ENCODE results near the gene NEDD4L.
"Not testable (repeated sequence)": the region's sequence is repeated elsewhere in the genome, so short reads cannot be mapped to it uniquely, and the experiment has no call there.

The NEDD4L gene

DNA sequence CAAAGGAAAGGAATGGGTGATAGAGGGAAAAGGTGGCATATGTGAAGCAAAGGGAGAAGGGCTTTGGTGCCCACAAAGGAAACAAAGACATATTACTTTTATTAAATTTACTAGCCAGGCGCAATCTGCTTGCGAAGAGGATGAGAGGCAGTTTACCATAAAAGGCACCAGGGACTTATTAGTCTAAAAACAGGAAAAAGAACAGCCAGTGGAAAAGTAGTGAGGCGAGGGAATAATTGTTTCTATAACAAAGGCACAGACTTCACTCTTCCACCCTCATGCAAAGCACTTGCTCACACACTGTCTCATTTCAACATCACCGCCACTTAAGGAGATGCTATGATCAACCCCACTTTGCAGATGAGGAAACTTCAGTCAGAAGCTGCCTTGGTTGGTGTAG, 374.3 kb downstream of the NEDD4L start:
- DNase-seq (ENCODE audit: low read depth), result no peak

DNA sequence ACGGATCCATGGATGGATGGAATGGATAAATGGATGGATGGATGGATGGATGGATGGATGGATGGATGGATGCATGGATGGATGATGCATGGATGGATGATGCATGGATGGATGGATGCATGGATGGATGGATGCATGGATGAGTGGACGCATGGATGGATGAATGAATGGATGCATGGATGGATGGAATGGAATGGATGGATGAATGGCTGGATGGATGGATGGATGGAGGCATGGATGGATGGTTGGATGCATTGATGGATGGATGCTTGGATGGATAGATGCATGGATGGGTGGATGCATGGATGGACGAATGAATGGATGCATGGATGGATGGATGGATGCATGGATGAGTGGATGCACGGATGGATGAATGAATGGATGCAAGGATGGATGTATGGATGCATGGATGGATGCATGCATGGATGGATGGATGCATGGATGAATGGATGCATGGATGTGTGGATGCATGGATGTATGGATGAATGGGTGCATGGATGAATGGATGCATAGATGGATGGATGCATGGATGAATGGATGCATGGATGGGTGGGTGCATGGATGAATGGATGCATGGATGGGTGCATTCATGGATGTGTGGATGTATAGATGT, 375.7 kb downstream of the NEDD4L start:
- DNase-seq (ENCODE audit: low read depth), result no peak

DNA sequence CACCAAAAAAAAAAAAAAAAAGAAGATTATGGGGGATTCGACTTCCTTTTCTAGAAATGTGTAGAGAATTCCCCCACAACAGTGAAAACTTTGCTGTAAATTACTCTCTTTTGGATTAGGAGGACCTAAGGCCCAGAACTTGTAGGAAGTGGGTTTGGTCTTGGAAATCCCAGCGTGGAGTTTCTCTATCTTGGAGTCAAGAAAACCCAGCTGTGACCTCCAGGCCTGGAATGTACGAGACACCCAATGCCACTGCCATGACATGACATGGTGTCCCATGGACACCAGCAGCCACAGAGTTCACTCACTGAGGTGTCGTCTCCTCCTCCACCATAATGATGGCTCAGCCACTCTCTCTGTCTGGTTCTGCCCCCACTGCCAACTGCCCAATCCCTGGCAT, 382.6 kb downstream of the NEDD4L start:
- DNase-seq (ENCODE audit: low read depth), result no peak

DNA sequence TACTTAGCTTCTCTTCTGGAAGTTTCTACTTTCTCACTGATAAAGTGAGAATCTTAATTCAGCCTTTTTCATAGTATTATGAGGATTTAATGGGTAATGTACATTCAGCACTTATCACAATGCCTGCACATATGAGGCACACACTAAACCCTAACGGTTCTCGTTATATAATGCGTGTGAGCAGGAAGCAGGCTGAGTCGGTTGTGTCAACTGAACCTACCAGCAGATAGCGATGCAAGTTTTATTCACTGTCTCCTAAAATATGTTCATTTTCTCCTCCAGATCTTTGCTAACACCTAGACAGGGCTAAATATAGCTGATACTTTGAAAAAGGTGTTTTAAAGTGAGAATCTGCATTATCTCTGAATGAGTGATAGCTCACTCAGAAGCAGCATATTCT, 383.3 kb downstream of the NEDD4L start:
- no peak for DNase-seq (ENCODE audit: low read depth)

DNA sequence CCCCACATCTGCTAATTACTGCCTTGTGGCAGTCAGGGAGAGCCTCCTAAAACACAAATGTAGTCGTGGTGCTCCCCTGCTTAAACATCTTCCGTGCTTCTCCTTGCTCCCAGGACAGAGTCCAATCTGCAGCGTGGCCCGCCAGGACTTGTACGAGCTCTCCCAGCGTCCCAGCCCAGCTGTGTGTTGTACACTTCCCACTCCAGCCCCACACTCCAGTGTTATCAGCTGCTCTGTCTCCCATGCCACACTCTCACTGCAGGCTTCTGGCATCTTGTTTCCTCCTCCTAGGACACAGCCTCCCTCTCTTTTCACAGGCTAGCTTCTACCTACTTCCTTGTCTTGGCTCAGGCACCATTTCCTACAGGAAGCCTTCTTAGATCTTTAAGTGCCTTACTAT, 385.4 kb downstream of the NEDD4L start:
- no peak for DNase-seq (ENCODE audit: low read depth)

DNA sequence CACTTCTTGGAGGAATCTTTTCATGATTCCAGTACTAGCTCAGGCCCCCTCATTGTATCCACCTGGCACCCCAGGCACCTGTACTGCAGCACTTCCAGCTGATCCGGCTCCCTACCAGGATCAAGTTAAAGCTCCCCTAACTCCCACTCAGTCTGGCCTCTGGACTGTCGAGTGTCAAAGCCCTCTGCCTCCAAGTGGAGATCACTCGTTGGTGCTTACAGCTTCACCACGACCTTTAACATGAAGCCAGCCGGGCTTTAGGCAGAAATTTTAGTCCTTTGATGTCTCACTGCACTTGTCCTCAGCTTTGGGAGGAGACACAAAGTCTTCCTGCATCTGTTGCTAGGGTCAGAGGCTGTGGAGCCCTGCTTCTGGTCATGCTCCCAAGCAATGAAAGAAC, 387.2 kb downstream of the NEDD4L start:
- no peak for DNase-seq (ENCODE audit: low read depth)

DNA sequence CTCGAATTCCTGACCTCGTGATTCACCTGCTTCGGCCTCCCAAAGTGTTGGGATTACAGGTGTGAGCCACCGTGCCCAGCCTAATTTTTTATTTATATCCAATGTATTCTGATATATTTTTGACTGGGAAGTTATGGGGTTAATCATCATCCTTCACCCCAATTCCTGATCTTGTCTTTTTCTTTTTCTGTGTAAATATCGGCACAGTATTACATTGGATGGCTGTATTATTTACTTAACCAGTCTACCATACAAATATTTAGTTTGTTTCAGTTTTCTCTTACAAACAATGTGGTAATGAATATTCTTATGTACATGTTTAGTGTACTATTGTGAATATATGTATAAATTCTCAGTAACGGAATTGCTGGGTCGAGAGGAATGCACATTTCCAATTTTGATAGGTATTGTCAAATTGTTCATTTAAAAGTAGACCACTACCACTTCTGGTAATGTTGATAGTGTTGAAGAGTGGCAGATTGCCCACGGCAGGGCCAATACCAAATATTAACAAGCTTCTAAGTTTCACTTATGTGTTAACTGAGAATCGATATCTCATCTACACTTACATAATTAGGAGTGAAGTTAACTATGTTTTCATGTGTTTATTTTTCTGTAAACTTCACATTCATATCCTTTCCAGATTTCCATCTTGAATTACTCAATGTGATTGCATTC, 388.2 kb downstream of the NEDD4L start:
- no peak for DNase-seq (ENCODE audit: low read depth)

DNA sequence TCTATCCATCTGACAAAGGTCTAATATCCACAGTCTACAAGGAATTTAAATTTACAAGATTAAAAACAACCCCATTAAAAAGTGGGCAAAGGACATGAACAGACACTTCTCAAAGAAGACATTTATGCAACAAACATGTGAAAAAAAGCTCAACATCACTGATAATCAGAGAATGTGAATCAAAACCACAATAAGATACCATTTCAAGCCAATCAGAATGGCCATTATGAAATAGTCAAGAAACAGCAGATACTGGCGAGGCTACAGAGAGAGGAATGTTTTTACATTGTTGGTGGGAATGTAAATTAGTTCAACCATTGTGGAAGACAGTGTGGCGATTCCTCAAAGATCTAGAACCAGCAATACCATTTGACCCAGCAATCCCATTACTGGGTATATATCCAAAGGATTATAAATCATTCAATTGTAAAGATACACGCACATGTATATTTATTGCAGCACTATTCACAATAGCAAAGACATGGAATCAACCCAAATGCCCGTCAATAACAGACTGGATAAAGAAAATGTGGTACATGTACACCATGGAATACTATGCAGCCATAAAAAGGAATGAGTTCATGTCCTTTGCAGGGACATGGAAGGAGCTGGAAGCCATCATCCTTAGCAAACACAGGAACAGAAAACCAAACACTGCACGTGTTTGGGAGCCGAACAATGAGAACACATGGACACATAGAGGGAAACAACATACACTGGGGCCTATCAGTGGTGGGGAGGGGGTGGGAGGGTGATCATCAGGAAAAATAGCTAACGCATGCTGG, 391.4 kb downstream of the NEDD4L start:
- DNase-seq (ENCODE audit: low read depth), result not testable (repeated sequence)

DNA sequence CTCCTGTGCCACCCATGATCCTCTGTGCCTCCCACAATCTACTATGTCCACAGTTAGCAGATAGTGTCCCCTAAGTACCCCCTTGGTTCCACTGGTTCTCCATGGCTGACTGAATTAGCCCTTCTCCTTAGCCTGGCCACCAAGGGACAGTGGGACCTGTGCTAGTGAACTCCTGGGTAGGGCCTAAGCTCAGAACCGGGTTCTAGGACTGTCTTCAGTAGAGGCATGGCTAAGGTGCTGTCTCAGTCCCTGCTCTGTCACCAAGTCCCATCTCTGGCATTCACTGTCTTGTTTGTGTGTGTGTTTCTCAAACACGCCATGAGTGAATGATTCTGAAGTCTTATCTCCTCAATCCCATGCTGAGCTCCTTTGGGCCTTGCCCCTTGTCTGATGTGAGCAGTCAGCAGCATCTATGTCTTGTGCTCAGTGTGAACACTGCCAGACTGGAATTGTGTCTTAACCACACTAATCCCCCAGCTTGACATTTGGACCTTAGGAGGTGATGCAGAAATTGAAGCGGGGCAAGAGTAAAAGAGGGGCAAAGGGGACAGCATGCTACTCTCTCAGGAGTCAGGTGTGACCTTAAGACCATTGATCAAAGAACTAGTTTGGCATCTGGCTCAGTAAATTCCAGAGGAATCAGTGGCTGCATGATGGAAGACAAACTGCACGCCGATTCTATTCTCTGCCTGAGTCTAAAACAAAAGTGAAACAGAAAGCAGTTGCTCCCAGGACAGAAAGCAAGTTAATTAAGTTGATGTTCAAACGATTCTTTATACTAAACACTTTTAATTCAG, 394.3 kb downstream of the NEDD4L start:
- no peak for DNase-seq (ENCODE audit: low read depth)

DNA sequence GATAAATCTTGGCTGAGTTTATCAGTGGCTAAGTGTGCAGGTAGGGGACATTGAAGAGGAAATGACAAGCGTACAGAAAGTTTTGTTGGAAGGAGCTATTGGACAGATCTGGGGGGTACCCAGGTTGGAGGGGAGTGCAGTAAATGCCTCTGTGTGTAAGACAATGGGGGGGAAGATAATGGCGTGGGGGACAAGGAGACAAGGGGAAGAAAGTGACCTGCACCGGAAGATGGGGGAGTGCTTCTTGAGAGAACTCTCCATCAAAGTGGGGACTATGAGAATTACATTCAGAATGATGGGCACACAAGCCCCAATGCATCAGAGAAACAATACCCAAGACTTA, 394.9 kb downstream of the NEDD4L start:
- no peak for DNase-seq (ENCODE audit: low read depth)

DNA sequence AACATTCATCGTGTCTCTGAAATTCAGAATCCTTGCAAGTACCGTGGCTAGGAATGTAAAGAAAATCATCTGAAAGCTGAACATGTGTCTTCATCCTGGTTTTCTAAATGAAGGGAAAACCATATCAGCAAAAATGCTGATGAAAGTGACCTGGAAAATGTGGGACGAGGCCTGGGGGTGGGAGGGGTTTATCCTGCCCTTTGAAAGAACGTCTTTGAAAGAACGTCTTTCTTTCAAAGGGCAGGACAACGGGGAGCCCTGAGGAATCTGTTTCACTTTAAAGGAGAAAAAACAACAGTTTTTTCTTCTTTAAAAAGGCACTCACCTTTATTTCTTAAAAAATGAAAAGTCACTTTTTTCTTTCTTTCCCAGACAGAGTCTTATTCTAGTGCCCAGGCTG, 399.6 kb downstream of the NEDD4L start:
- DNase-seq (ENCODE audit: low read depth), result no peak

DNA sequence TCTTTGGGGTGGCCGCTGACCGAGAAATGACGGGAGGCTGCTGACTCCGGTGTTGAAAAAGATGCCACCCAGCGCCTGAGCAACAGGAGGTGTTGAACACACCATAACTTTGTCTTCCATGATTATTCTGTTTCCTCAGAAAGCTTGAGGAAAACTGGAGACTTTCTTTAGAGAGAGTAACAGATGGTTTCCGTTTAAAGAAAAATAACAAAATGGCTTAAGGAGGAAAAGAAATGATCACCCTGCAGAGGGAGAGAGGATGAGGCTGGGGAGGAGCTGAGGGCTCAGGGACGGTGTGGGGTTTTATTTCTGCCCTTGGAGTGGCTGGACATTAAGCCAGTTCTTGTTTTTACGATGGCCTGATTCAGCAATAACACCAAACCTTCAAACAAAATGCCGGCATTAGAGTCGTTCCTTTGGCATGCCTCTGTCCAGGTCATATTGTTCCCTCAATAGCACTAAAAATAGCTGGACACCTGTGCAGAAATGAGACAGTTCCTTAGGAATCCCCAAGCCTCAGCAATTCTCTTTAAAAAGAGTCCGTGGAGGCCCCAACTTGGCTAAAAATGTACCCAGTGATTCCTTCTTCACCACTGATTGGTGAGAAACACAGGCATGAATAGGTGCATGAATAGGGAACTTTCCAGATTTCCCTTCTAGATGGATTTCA, 402.5 kb downstream of the NEDD4L start:
- no peak for DNase-seq (ENCODE audit: low read depth)

DNA sequence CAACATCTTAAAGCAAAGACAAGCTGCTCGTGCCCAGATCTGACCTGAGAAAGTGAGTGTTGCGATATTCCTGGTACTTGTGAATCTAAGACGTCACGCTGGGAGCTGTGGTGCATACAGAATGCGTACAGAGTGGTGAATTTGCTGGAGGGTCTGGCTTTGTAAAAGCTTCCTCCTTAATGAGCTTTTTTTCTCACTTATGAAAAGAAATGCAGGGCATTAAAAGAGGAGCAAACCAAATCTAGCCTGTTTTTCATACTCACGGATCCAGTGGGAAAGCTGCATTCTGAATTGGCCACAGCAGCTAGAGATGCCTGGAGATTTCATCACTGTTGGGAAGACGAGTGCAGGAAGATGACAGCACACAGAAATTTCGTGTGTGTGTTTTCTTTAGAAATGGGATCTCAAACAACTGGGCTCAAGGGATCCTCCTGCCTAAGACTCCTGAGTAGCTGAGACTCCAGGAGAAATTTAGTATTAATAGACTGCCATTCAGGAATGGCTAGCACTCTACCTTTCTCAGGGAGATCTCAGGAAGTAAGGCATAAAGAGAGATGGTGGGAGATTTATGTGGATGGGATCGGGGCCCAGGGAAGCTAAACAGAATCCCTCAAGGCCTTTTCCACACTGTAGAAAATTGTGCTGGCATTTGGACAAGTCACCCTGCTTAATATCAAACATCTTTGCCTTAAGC, 403.5 kb downstream of the NEDD4L start:
- no peak for DNase-seq (ENCODE audit: low read depth)

DNA sequence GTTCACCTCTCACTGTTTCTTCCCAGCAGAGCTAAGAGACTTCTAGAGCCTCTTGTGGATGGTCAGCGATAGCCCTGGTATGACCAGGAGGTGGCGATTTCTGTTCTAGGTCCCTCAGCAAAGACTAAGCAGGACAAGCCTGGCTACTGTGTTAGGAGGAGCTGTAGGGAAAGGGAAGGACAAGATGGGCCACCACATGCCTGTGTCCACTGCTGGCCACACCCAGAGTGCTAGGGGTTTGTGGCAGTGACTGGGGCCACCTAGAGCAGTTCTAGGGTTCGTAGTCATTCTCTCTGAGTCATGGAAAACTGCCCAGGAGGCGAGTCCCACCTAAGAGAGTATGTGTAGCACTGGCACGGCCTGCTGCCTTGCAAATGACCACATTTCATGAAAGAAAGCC, 405.4 kb downstream of the NEDD4L start:
- DNase-seq (ENCODE audit: low read depth), result no peak
